H1 (cell line): ENCODE results near the gene GMEB2. TPM values are rescaled to one million over a fixed set of nuclear protein-coding genes. Genes with fewer than 3 reads are reported as not detected.

Source experiments
- CTCF ChIA-PET: fragments of 300-600 bp; sonication (Branson Sonifier 250); formaldehyde crosslinking; loops from one replicate; lab custom pipeline; 2021; ENCODE audit not compliant: partially characterized antibody; lab: Charles Lee
- POLR2A ChIA-PET: fragments of 300-600 bp; sonication (Branson Sonifier 250); formaldehyde crosslinking; loops from one replicate; lab custom pipeline; 2021; ENCODE audit warnings: inconsistent platforms; ENCODE audit not compliant: partially characterized antibody; lab: Charles Lee
- DNase-seq, 2 experiments: peaks; one replicate each; pipeline versions ENCODE4 v3.0.0 to v3.0.0-alpha.2; 2010 to 2022; ENCODE audit warnings: low spot score in 2 of 2, low read depth in 1 of 2, mixed read lengths in 1 of 2
- FAIRE-seq: peaks from 2 replicates; lab custom pipeline; 2011; peaks lifted over from hg19 to GRCh38; lab: Jason Lieb, UNC
- H2AFZ ChIP-seq: 2 replicates; pipeline ENCODE4 v1.8.1; 2012; ENCODE audit warnings: low read length, inconsistent platforms
- H2AK5ac ChIP-seq: 2 replicates; pipeline ENCODE4 v1.6.1; 2013; ENCODE audit warnings: low read depth, low read length
- H2BK120ac ChIP-seq: replicated peaks from 2 replicates; pipeline ENCODE3; 2013; ENCODE audit warnings: low read depth, low read length, inconsistent platforms
- H2BK12ac ChIP-seq: 2 replicates; pipeline ENCODE4 v1.6.1; 2013; ENCODE audit warnings: low read depth, low read length
- H2BK15ac ChIP-seq: 2 replicates; pipeline ENCODE4 v1.6.1; 2013; ENCODE audit warnings: low read length
- H2BK20ac ChIP-seq: 2 replicates; pipeline ENCODE4 v1.6.1; 2013; ENCODE audit warnings: low read length
- H2BK5ac ChIP-seq: 2 replicates; pipeline ENCODE4 v1.6.1; 2013; ENCODE audit warnings: low read depth, low read length
- H3K14ac ChIP-seq: 2 replicates; pipeline ENCODE4 v1.6.1; 2013; ENCODE audit warnings: inconsistent platforms; ENCODE audit not compliant: insufficient read length
- H3K18ac ChIP-seq: 2 replicates; pipeline ENCODE4 v1.6.1; 2013; ENCODE audit warnings: low read length; ENCODE audit errors: extremely low read depth
- H3K23ac ChIP-seq: 2 replicates; pipeline ENCODE4 v1.6.1; 2013; ENCODE audit warnings: inconsistent platforms; ENCODE audit not compliant: insufficient read length
- H3K23me2 ChIP-seq: 2 replicates; pipeline ENCODE4 v1.6.1; 2013; ENCODE audit warnings: low read depth, low read length
- H3K27ac ChIP-seq: 2 replicates; pipeline ENCODE4 v1.6.1; 2011; ENCODE audit warnings: low read depth, low read length, inconsistent platforms
- H3K27me3 ChIP-seq, 4 experiments: replicated peaks in 1 of 4; 1 replicate in 1 of 4; 2 replicates in 3 of 4; pipeline versions ENCODE4 v1.6.1 to v1.8.1; 2011 to 2013; ENCODE audit warnings: low read length in 3 of 4, mild to moderate bottlenecking in 3 of 4, inconsistent platforms in 2 of 4, mixed read lengths in 2 of 4, moderate library complexity in 1 of 4; ENCODE audit not compliant: control insufficient read depth in 3 of 4, insufficient read depth in 3 of 4; ENCODE audit errors: extremely low read depth in 1 of 4
- H3K36me3 ChIP-seq, 4 experiments: 2 replicates each; pipeline versions ENCODE4 v1.6.1 to v1.8.1; 2011 to 2013; ENCODE audit warnings: mild to moderate bottlenecking in 4 of 4, low read length in 3 of 4, moderate library complexity in 2 of 4, control low read depth in 1 of 4, inconsistent platforms in 1 of 4; ENCODE audit not compliant: insufficient read depth in 4 of 4, control insufficient read depth in 2 of 4
- H3K4ac ChIP-seq: replicated peaks from 2 replicates; pipeline ENCODE3; 2013; ENCODE audit warnings: low read length, low read depth, mixed read lengths, inconsistent platforms; ENCODE audit not compliant: insufficient read length
- H3K4me1 ChIP-seq, 4 experiments: replicated peaks in 1 of 4; 1 replicate in 1 of 4; 2 replicates in 3 of 4; pipeline versions ENCODE4 v1.6.1 to v1.8.1; 2011 to 2013; ENCODE audit warnings: low read length in 3 of 4, inconsistent platforms in 2 of 4, mixed read lengths in 1 of 4; ENCODE audit not compliant: insufficient read depth in 4 of 4, control insufficient read depth in 3 of 4
- H3K4me2 ChIP-seq, 2 experiments: 2 replicates each; pipeline versions ENCODE4 v1.6.1 to v1.8.1; 2011 to 2013; ENCODE audit warnings: low read depth in 2 of 2, low read length in 2 of 2, control low read depth in 1 of 2, inconsistent platforms in 1 of 2, mild to moderate bottlenecking in 1 of 2; ENCODE audit not compliant: insufficient read depth in 1 of 2
- H3K4me3 ChIP-seq, 4 experiments: fragments of 200-600, 300-600 bp in 1 of 4; sonication (generic), shearing (Covaris generic), sonication (Bioruptor Twin) in 1 of 4; 2 replicates each; pipeline versions ENCODE4 v1.5.1 to v1.8.1; 2011 to 2016; ENCODE audit warnings: low read length in 4 of 4, low read depth in 3 of 4, control low read depth in 2 of 4, inconsistent platforms in 2 of 4, mild to moderate bottlenecking in 2 of 4, mixed read lengths in 1 of 4, moderate library complexity in 1 of 4; ENCODE audit not compliant: insufficient read depth in 2 of 4; ENCODE audit errors: extremely low read depth in 1 of 4
- H3K56ac ChIP-seq: replicated peaks from 2 replicates; pipeline ENCODE3; 2013; ENCODE audit warnings: low read depth, mild to moderate bottlenecking, mixed read lengths, low read length, inconsistent platforms; ENCODE audit not compliant: insufficient read length
- H3K79me1 ChIP-seq: 2 replicates; pipeline ENCODE4 v1.6.1; 2013; ENCODE audit warnings: low read depth, low read length, control low read depth
- H3K79me2 ChIP-seq, 2 experiments: 2 replicates each; pipeline versions ENCODE4 v1.6.1 to v1.8.1; 2012 to 2013; ENCODE audit warnings: low read length in 2 of 2, mild to moderate bottlenecking in 2 of 2, inconsistent platforms in 1 of 2; ENCODE audit not compliant: insufficient read depth in 2 of 2, control insufficient read depth in 1 of 2
- H3K9ac ChIP-seq, 4 experiments: replicated peaks in 1 of 4; 1 replicate in 1 of 4; 2 replicates in 3 of 4; pipeline versions ENCODE4 v1.6.1 to v1.8.1; 2011 to 2013; ENCODE audit warnings: low read depth in 3 of 4, low read length in 3 of 4, control low read depth in 2 of 4, mild to moderate bottlenecking in 2 of 4, moderate library complexity in 2 of 4, inconsistent platforms in 1 of 4; ENCODE audit errors: extremely low read depth in 1 of 4
- H3K9me3 ChIP-seq, 2 experiments: 2 replicates each; pipeline versions ENCODE4 v1.6.1 to v1.8.1; 2012 to 2013; ENCODE audit warnings: mild to moderate bottlenecking in 2 of 2, moderate library complexity in 2 of 2, control low read depth in 1 of 2, inconsistent platforms in 1 of 2, low read depth in 1 of 2, low read length in 1 of 2, mixed read lengths in 1 of 2; ENCODE audit not compliant: insufficient read depth in 2 of 2
- H4K20me1 ChIP-seq, 2 experiments: replicated peaks in 1 of 2; 2 replicates each; pipeline versions ENCODE3 to v1.8.1; 2011 to 2013; ENCODE audit warnings: inconsistent platforms in 2 of 2, low read length in 2 of 2, mild to moderate bottlenecking in 1 of 2; ENCODE audit not compliant: insufficient read depth in 2 of 2, control insufficient read depth in 1 of 2
- H4K5ac ChIP-seq: 2 replicates; pipeline ENCODE4 v1.6.1; 2013; ENCODE audit warnings: low read length, low read depth, mixed read lengths, inconsistent platforms; ENCODE audit not compliant: insufficient read length
- H4K8ac ChIP-seq: 2 replicates; pipeline ENCODE4 v1.8.0; 2013; ENCODE audit warnings: mild to moderate bottlenecking, moderate library complexity, low read length, inconsistent platforms; ENCODE audit not compliant: insufficient read depth; ENCODE audit errors: extremely low read depth
- H4K91ac ChIP-seq: replicated peaks from 2 replicates; pipeline ENCODE3; 2013; ENCODE audit warnings: low read length, mixed read lengths, inconsistent platforms; ENCODE audit not compliant: insufficient read length
- BACH1 ChIP-seq: IDR thresholded peaks from 2 replicates; pipeline ENCODE4 v1.6.1; 2012; ENCODE audit warnings: low read length, improper control_type of control experiment
- CREB1 ChIP-seq: IDR thresholded peaks from 2 replicates; pipeline ENCODE4 v1.6.1; 2012; ENCODE audit warnings: inconsistent platforms
- EZH2 ChIP-seq: fragments of 200-600 bp; sonication (generic); IDR thresholded peaks from 2 replicates; pipeline ENCODE4 v1.7.1; 2012; ENCODE audit warnings: low read depth, mild to moderate bottlenecking, moderate library complexity, low read length, inconsistent platforms; ENCODE audit not compliant: severe bottlenecking
- FOSL1 ChIP-seq: IDR thresholded peaks from 2 replicates; pipeline ENCODE4 v1.6.1; 2011; ENCODE audit warnings: mild to moderate bottlenecking, low read depth, low read length, moderate library complexity; ENCODE audit not compliant: insufficient read depth
- KDM1A ChIP-seq: fragments of 200-600, 300-600 bp; sonication (generic); IDR thresholded peaks from 2 replicates; pipeline ENCODE4 v1.7.1; 2016; ENCODE audit warnings: mild to moderate bottlenecking, low read length, borderline replicate concordance
- KDM5A ChIP-seq: fragments of 200-600 bp; IDR thresholded peaks from 2 replicates; pipeline ENCODE4 v1.7.1; 2012; ENCODE audit warnings: mild to moderate bottlenecking, low read length, inconsistent platforms, mixed read lengths
- POLR2A ChIP-seq, 2 experiments: IDR thresholded peaks; 1 replicate in 1 of 2; 2 replicates in 1 of 2; pipeline ENCODE4 v1.6.1; 2011; ENCODE audit warnings: low read depth in 2 of 2, low read length in 2 of 2, mild to moderate bottlenecking in 2 of 2; ENCODE audit errors: control extremely low read depth in 1 of 2
- SIRT6 ChIP-seq: IDR thresholded peaks from one replicate; pipeline ENCODE4 v1.7.1; 2012; ENCODE audit warnings: low read length, inconsistent platforms
- TAF1 ChIP-seq: IDR thresholded peaks from 2 replicates; pipeline ENCODE4 v1.6.1; 2011; ENCODE audit warnings: mild to moderate bottlenecking, low read depth, low read length
- WGBS, 2 experiments: shearing (Covaris generic) in 1 of 2; methylation state at CpG; one replicate each; pipeline versions ENCODE4 v1.1.6 to v1.1.7; 2013 to 2015; ENCODE audit warnings: low lambda C conversion rate in 2 of 2, mixed read lengths in 2 of 2, inconsistent platforms in 1 of 2, low coverage in 1 of 2, missing lambda C conversion rate in 1 of 2; ENCODE audit not compliant: insufficient replicate concordance in 2 of 2, insufficient coverage in 1 of 2, insufficient read length in 1 of 2; ENCODE audit errors: extremely low coverage in 1 of 2, missing lambda C conversion rate in 1 of 2; 5-methylcytosine and 5-hydroxymethylcytosine counted together
- polyA plus RNA-seq, 7 experiments: library from polyadenylated mRNA; depleted of rRNA in 3 of 7; stranded (reverse) in 5 of 7; unstranded in 2 of 7; fragments of >200 nt in 5 of 7; fragments of 200-250 nt in 2 of 7; gene quantifications; 1 replicate in 5 of 7; 2 replicates in 1 of 7; 4 replicates in 1 of 7; pipeline versions ENCODE4 v1.2.1 to v1.2.3, GENCODE V29; 2011 to 2013; ENCODE audit warnings: missing spikeins in 2 of 7, mixed read lengths in 2 of 7
- total RNA-seq: library from RNA; stranded (reverse); fragmentation: NEBNext Ultra II Directional; extraction: Animal tissue kit (Norgen Biotek cat#: 25700); gene quantifications from 2 replicates; pipeline ENCODE4 v1.2.1, GENCODE V29; 2021
- TF ChIP-seq, protein P1 (sequence below): IDR thresholded peaks from 2 replicates; pipeline ENCODE4 v1.6.1; 2012; ENCODE audit warnings: low read length, inconsistent platforms

GMEB2 gene
- total and polyA plus RNA-seq, 2 of the 8 experiments (the other 6 are each of a cell fraction or from before 2014, with no cell fraction given): 12.9 to 14.2 TPM

DNA sequence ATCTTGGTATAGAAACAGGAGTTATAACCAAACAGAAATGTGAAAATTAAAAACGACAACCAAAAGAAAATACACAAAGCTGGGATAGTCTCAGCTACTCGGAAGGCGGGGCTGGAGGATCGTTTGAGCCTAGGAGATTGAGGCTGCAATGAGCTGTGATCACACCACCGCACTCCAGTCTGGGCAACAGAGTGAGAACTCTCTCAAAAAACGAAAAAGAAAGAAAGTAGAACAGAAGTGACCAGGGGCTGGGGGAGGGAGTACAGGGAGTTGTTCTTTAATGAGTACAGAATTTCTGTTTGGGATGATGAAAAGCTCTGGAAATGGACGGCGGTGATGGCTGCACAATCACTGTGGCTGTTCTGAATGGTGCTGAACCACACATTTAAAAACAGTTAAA is 5.9 kb downstream of the GMEB2 start:
- peaks cover 3% of the 10 kb centered on the region; the same call in 1 of the 2 replicates for H3K23me2 ChIP-seq
- no peak overlapping the region for H2AK5ac ChIP-seq
- H3K23ac ChIP-seq: no peak overlapping the region
- H3K27ac ChIP-seq: no peak overlapping the region
- H4K91ac ChIP-seq: no peak overlapping the region
- no peaks in the 10 kb centered on the region; a peak in 2 of 7 replicates for H3K27me3 ChIP-seq
- H4K5ac ChIP-seq: no peak overlapping the region
- H3K56ac ChIP-seq: no peak overlapping the region
- no peaks in the 10 kb centered on the region for H3K9me3 ChIP-seq
- peaks cover 5 to 9% (median 6%) of the 10 kb centered on the region in 4 experiments; a peak in 5 of 8 replicates for H3K36me3 ChIP-seq
- peaks cover 0 to 5% of the 10 kb centered on the region in 2 experiments for H4K20me1 ChIP-seq
- H2BK15ac ChIP-seq: no peak overlapping the region
- no peak overlapping the region for H2BK120ac ChIP-seq
- peaks cover 0 to 51% of the 10 kb centered on the region in 2 experiments; a peak in 2 of 4 replicates for H3K79me2 ChIP-seq
- H3K4me1 ChIP-seq: peaks cover 0 to 2% (median 0%) of the 10 kb centered on the region in 4 experiments; a peak in 2 of 7 replicates
- no peak overlapping the region for H4K8ac ChIP-seq
- FAIRE-seq (no peak), DNase-seq (no peak)
- no peak overlapping the region for H3K18ac ChIP-seq
- H3K4me2 ChIP-seq: no peak overlapping the region
- no peak overlapping the region for H3K4me3 ChIP-seq
- H3K4ac ChIP-seq: no peak overlapping the region
- H3K79me1 ChIP-seq: peaks cover 7% of the 10 kb centered on the region
- no peak overlapping the region for H2AFZ ChIP-seq
- no peak overlapping the region for H3K14ac ChIP-seq
- no peak overlapping the region for H2BK20ac ChIP-seq
- no peak overlapping the region for H2BK12ac ChIP-seq
- ChIA-PET CTCF (interaction anchor here (0.7 to 1.3 kb wide), 8 partner anchors 9 to 490 kb away, joined by 3 to 6 read pairs (median 3); partner anchors contain the start of gene STMN3), POLR2A (interaction anchor here (0.7 to 1.3 kb wide), 5 partner anchors 10 to 92 kb away, joined by 3 to 6 read pairs (median 3); no protein-coding TSS in a partner anchor)
- TF ChIP-seq POLR2A (IDR thresholded peaks at IDR 0.05; ENCODE audit: control extremely low read depth in 1 of 2, low read depth in 2 of 2, low read length in 2 of 2) (no peak), KDM5A (no peak), BACH1 (no peak), SIRT6 (no peak), EZH2 (no peak), KDM1A (no peak), TAF1 (no peak), FOSL1 (no peak), CREB1 (no peak)
- TF ChIP-seq, protein P1, sequence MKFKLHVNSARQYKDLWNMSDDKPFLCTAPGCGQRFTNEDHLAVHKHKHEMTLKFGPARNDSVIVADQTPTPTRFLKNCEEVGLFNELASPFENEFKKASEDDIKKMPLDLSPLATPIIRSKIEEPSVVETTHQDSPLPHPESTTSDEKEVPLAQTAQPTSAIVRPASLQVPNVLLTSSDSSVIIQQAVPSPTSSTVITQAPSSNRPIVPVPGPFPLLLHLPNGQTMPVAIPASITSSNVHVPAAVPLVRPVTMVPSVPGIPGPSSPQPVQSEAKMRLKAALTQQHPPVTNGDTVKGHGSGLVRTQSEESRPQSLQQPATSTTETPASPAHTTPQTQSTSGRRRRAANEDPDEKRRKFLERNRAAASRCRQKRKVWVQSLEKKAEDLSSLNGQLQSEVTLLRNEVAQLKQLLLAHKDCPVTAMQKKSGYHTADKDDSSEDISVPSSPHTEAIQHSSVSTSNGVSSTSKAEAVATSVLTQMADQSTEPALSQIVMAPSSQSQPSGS: no peak
- no peak overlapping the region for H2BK5ac ChIP-seq
- WGBS, 2 experiments: 92% methylated on average over 8 of the region's 8 CpGs; no CpG with 5 or more reads in 1 of the 2 experiments
- H3K9ac ChIP-seq: no peak overlapping the region
